Ovary (tissue), 3 donors: ENCODE measurements around the gene OR8B8.

Experiments
- CTCF ChIP-seq, 3 donors: fragments of 450-650 bp in 2 of 3; fragments of 200-600 bp in 1 of 3; IDR thresholded peaks; one replicate each; pipeline versions ENCODE4 v1.5.1 to v1.8.0; 2016 to 2022; ENCODE audit warnings: antibody characterized with exemption in 3 of 3, mild to moderate bottlenecking in 1 of 3
- EP300 ChIP-seq: sonication (generic); formaldehyde crosslinking; IDR thresholded peaks from one replicate; pipeline ENCODE4 v1.6.1; 2017; ENCODE audit warnings: antibody characterized with exemption
- POLR2A ChIP-seq: fragments of 450-650 bp; IDR thresholded peaks from one replicate; pipeline ENCODE4 v1.6.1; 2017; ENCODE audit warnings: antibody characterized with exemption, mild to moderate bottlenecking, moderate library complexity
- donor health status: DM: no; HTN: no; CAD: no.

GRCh38 chr11:124442442-124442841 lies 3.1 kb downstream of the OR8B8 start:
- TF ChIP-seq EP300 (no peak), CTCF (IDR thresholded peaks at IDR 0.05) (no peak), POLR2A (no peak)
